Panc1 (cell line): ENCODE data around the gene TYW1B.

Source experiments
- POLR2AphosphoS5 ChIP-seq: IDR thresholded peaks from 2 replicates; pipeline ENCODE4 v1.6.1; 2012; ENCODE audit warnings: mild to moderate bottlenecking, low read depth, low read length, moderate library complexity
- TF ChIP-seq, protein P1 (sequence below), 2 experiments: IDR thresholded peaks; 2 replicates each; pipeline ENCODE4 v1.6.1; 2011 to 2012; ENCODE audit warnings: low read depth in 2 of 2, control low read depth in 1 of 2, low read length in 1 of 2, mild to moderate bottlenecking in 1 of 2, moderate library complexity in 1 of 2; ENCODE audit not compliant: insufficient read depth in 1 of 2
- TF ChIP-seq, protein P2 (sequence below): fragments of 450-650 bp; IDR thresholded peaks from 2 replicates; pipeline ENCODE4 v1.5.1; 2017; ENCODE audit warnings: mild to moderate bottlenecking

DNA sequence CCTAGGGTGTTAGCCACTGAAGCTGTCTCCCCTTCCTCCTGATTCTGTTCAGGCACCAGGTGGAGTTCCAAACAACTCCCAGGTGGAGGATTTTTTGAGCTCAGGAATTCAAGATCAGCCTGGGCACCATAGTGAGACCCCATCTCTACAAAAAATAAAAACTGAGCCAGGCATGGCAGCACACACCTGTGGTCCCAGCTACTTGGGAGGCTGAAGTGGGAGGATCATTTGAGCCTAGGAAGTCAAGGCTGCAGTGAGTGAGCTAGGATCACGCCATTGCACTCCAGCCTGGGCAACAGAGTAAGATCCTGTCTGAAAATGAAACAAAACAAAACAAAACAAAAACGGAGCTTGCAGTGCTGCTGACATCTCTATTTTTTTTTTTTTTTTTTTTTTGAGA is 287.1 kb downstream of the TYW1B start:
- TF ChIP-seq, protein P1, sequence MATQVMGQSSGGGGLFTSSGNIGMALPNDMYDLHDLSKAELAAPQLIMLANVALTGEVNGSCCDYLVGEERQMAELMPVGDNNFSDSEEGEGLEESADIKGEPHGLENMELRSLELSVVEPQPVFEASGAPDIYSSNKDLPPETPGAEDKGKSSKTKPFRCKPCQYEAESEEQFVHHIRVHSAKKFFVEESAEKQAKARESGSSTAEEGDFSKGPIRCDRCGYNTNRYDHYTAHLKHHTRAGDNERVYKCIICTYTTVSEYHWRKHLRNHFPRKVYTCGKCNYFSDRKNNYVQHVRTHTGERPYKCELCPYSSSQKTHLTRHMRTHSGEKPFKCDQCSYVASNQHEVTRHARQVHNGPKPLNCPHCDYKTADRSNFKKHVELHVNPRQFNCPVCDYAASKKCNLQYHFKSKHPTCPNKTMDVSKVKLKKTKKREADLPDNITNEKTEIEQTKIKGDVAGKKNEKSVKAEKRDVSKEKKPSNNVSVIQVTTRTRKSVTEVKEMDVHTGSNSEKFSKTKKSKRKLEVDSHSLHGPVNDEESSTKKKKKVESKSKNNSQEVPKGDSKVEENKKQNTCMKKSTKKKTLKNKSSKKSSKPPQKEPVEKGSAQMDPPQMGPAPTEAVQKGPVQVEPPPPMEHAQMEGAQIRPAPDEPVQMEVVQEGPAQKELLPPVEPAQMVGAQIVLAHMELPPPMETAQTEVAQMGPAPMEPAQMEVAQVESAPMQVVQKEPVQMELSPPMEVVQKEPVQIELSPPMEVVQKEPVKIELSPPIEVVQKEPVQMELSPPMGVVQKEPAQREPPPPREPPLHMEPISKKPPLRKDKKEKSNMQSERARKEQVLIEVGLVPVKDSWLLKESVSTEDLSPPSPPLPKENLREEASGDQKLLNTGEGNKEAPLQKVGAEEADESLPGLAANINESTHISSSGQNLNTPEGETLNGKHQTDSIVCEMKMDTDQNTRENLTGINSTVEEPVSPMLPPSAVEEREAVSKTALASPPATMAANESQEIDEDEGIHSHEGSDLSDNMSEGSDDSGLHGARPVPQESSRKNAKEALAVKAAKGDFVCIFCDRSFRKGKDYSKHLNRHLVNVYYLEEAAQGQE (IDR thresholded peaks at IDR 0.05; ENCODE audit: insufficient read depth in 1 of 2, low read depth in 2 of 2, low read length in 1 of 2), result no peak
- TF ChIP-seq, protein P2, sequence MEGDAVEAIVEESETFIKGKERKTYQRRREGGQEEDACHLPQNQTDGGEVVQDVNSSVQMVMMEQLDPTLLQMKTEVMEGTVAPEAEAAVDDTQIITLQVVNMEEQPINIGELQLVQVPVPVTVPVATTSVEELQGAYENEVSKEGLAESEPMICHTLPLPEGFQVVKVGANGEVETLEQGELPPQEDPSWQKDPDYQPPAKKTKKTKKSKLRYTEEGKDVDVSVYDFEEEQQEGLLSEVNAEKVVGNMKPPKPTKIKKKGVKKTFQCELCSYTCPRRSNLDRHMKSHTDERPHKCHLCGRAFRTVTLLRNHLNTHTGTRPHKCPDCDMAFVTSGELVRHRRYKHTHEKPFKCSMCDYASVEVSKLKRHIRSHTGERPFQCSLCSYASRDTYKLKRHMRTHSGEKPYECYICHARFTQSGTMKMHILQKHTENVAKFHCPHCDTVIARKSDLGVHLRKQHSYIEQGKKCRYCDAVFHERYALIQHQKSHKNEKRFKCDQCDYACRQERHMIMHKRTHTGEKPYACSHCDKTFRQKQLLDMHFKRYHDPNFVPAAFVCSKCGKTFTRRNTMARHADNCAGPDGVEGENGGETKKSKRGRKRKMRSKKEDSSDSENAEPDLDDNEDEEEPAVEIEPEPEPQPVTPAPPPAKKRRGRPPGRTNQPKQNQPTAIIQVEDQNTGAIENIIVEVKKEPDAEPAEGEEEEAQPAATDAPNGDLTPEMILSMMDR, result no peak
- no peak for TF ChIP-seq POLR2AphosphoS5
